AG04450 (cell line): ENCODE measurements around the gene TNFSF4. TPM values are rescaled to one million over a fixed set of nuclear protein-coding genes. Genes with fewer than 3 reads are reported as not detected.

Experiments used
- CTCF ChIA-PET: fragments of 300-600, 350-600 bp; formaldehyde crosslinking; extraction: SDS; loops from one replicate; lab custom pipeline; 2022; ENCODE audit warnings: antibody characterized with exemption, inconsistent platforms; lab: Charles Lee
- POLR2A ChIA-PET: fragments of 350-600 bp; formaldehyde crosslinking; extraction: SDS; loops from one replicate; lab custom pipeline; 2021; ENCODE audit warnings: antibody characterized with exemption, inconsistent platforms; lab: Yijun Ruan, JAX
- DNase-seq: peaks from one replicate; pipeline ENCODE4 v3.0.0-alpha.2; 2011; ENCODE audit warnings: low read depth, low spot score
- H3K27ac ChIP-seq: one replicate; pipeline ENCODE4 v1.5.1; 2012; ENCODE audit warnings: low read depth, low read length, control low read depth
- H3K27me3 ChIP-seq: one replicate; pipeline ENCODE4 v1.6.0; 2012; ENCODE audit warnings: low read length; ENCODE audit not compliant: control insufficient read depth, insufficient read depth
- H3K4me3 ChIP-seq: 2 replicates; pipeline ENCODE4 v1.5.1; 2011; ENCODE audit warnings: mild to moderate bottlenecking, low read depth, low read length, control low read depth
- H3K9me3 ChIP-seq: 2 replicates; pipeline ENCODE4 v1.5.1; 2012; ENCODE audit warnings: low read length; ENCODE audit not compliant: control insufficient read depth, insufficient read depth
- CTCF ChIP-seq: IDR thresholded peaks from 2 replicates; pipeline ENCODE4 v1.5.1; 2011; ENCODE audit warnings: low read depth, low read length, control low read depth, inconsistent platforms
- polyA plus RNA-seq: library from polyadenylated mRNA; depleted of rRNA; stranded (reverse); fragments of >200 nt; gene quantifications from 2 replicates; pipeline ENCODE4 v1.2.3, GENCODE V29; 2011

Gene TNFSF4
- polyA plus RNA-seq, 1 experiment = 28.5 TPM

GRCh38 chr1:173212952-173213491, 5.9 kb upstream of the TNFSF4 start:
- DNase-seq = no peak
- Histone ChIP-seq H3K9me3 (no peaks in the 10 kb centered on the region), H3K27me3 (no peaks in the 10 kb centered on the region), H3K4me3 (no peak overlapping the region), H3K27ac (no peak overlapping the region)
- CTCF ChIA-PET = interaction anchor here (1.1 kb wide), 2 partner anchors 387 to 468 kb away, joined by 3 read pairs; no protein-coding TSS in a partner anchor
- no peak for TF ChIP-seq CTCF
- POLR2A ChIA-PET = no interaction called here

- Histone ChIP-seq H3K9me3 (no peaks in the 10 kb centered on the region), H3K4me3 (no peak overlapping the region), H3K27ac (no peak overlapping the region), H3K27me3 (no peaks in the 10 kb centered on the region)
- TF ChIP-seq CTCF = no peak
- ChIA-PET POLR2A (no interaction called here), CTCF (interaction anchor here (0.7 to 2.1 kb wide), 4 partner anchors 8 to 470 kb away, joined by 3 to 7 read pairs (median 4); no protein-coding TSS in a partner anchor)
- DNase-seq = no peak
Observed at GRCh38 chr1:173210716-173211231, 3.6 kb upstream of the TNFSF4 start.

- no peak for DNase-seq
- Histone ChIP-seq H3K4me3 (no peak overlapping the region), H3K27me3 (no peaks in the 10 kb centered on the region), H3K9me3 (no peaks in the 10 kb centered on the region), H3K27ac (no peak overlapping the region)
- ChIA-PET POLR2A (no interaction called here), CTCF (interaction anchor here (0.7 to 2.1 kb wide), 3 partner anchors 465 to 469 kb away, joined by 3 to 7 read pairs (median 4); no protein-coding TSS in a partner anchor)
- no peak for TF ChIP-seq CTCF
Observed at GRCh38 chr1:173210283-173210682, 3.2 kb upstream of the TNFSF4 start.

- Histone ChIP-seq H3K27me3 (no peaks in the 10 kb centered on the region), H3K27ac (no peak overlapping the region), H3K9me3 (no peaks in the 10 kb centered on the region), H3K4me3 (no peak overlapping the region)
- POLR2A ChIA-PET = no interaction called here
- DNase-seq = no peak
- CTCF ChIA-PET = interaction anchor here (1.1 to 2.1 kb wide), 2 partner anchors 46 to 464 kb away, joined by 4 to 5 read pairs; no protein-coding TSS in a partner anchor
- TF ChIP-seq CTCF = no peak
Observed at GRCh38 chr1:173208868-173209267, 1.7 kb upstream of the TNFSF4 start.

- Histone ChIP-seq H3K9me3 (no peaks in the 10 kb centered on the region), H3K27ac (no peak overlapping the region)
- POLR2A ChIA-PET = no interaction called here
Observed at GRCh38 chr1:173208146-173208545, 1.0 kb upstream of the TNFSF4 start.

More at GRCh38 chr1:173208146-173208545, 1.0 kb upstream of the TNFSF4 start:
- CTCF ChIA-PET = interaction anchor here (0.7 to 2.1 kb wide), 3 partner anchors 42 to 463 kb away, joined by 4 to 5 read pairs (median 4); no protein-coding TSS in a partner anchor
- DNase-seq = no peak
- no peak overlapping the region for H3K4me3 ChIP-seq
- no peaks in the 10 kb centered on the region for H3K27me3 ChIP-seq
- no peak for TF ChIP-seq CTCF
